ENCODE measurements around the gene FAM174B.
"Not testable (repeated sequence)": the region's sequence is repeated elsewhere in the genome, so short reads cannot be mapped to it uniquely, and the experiment has no call there.

FAM174B gene

GRCh38 chr15:92617549-92618520 lies 37.7 kb downstream of the FAM174B start:
- no peak for DNase-seq (ENCODE audit: low spot score)

DNA sequence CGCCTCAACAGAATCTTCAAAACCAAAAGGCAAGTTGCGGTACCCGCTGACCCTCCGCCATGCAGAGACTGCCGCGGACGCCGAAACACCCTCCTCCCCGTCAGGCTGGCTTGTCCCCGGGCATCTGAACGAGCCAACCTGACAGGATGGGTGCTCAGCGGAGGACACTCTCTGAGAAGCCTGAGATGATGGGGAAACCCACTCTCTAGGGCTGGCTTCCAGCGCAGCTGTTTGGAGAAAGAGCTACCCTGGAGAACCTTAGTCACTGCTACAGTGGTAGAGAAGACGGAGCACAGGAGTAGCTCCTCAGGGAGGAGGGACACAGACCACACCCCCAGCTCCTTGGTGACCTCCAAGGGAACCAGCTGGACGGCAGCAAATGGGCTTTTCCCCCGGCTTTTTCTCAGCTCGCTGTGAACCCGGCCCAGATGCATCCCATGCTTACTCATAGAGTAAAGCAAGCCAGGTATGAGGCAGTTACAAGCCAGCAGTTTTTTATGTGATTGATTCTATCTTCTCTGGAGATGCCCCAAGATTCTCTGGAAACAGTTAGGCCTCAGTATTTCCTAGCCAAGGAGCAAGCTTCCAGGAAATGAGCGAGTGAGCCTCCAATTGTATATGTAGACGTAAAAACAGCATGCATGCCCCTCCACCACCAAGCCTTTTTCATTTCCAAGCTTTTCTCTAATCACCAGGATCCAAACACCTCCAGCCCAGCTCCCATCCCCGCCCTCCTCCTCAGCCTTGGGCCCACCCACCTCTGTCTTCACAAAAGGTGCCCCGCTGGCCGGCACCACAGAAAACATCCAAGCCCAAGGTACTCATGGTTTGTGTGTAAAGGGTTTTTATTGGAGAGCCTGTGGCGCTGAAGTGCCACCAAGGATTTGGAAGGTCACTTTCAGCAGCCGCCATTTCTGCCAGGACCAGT lies 38.7 kb downstream of the FAM174B start:
- DNase-seq (ENCODE audit: low spot score): no peak

DNA sequence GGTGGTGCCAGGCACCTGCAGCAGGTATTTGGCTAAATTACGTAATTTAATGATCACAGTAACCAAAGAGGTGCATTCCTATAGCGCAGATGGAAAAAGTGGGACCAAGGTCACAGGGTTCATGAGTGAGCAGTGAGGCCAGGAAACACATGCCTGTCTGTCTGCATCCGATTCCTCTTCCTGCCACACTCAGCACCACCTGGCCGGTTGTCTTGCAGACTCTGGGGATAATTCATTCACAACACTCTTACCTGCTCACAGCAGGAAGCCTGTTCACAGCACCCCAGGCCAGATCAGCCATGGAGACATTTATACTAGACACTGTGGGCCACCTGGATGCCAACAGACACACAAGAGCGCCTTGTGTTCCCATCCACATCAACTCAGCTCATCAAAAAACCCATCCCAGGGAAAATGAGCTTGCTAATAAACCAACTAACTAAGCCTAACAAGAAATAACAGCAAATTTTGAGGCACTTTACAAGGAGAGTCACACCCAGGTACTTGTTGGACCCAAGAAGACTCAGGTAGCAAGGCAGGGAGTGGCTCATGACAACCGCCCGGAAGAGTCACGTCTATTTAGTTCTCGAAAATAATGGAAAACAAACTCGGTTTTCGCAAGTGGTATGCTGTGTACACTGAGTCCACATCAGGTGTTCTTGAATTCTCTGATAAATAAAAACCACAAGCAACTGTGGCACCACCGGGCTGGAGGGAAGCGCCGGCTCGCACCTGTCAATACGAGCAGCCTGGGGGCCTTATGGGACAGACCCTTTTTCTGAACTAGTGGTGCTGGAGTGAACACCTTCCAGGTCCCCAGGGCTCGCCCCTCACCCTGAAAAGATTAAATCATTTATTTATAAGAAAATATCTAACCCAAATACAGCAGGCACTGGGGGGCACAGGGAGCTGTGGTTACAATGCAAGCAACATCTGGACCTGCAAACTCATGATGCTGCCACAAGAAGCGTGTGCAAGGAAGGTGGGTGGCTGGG lies 40.5 kb downstream of the FAM174B start:
- no peak for DNase-seq (ENCODE audit: low spot score)

DNA sequence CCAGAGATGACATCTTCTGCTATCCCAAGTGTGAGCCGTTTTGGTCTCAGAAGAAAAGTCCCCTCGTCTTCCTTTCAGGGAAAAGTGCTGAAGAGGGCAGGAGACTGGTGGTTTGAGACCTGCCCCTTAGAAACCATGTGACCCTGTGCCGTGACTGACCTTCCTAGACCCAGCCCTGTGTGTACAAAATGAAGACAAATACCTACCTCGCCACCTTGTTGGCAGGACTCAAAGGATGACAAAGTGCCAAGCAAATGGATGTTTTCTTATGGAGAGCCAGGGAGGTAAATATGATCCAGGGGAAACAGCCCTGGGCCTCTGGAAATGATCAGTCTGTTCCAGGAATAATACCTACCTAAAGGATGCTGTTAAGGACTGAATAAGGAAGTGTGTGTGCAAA lies 41.3 kb downstream of the FAM174B start:
- no peak for DNase-seq (ENCODE audit: low spot score)

DNA sequence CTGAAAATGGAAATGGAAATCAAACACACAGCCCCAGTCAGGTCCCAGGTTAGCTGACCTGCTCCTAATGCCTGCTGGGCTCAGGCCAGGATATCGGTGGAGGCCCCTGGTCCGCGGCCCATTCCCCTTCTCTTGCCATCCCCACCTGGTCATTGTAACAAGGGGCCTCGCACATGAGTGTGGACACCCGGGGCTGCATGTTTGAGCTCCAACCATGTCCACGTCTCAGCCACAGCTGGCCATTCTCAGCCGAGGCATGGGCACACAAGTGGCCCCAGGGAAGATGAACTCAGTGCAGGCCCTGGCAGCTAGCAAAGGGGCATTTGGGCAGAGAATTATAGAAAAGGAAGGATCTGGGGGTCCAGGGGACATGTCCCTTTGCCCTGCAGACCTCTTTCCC lies 41.7 kb downstream of the FAM174B start:
- no peak for DNase-seq (ENCODE audit: low spot score)

- no peak for DNase-seq (ENCODE audit: low spot score)
Observed at GRCh38 chr15:92612891-92613290, 42.7 kb downstream of the FAM174B start.

DNA sequence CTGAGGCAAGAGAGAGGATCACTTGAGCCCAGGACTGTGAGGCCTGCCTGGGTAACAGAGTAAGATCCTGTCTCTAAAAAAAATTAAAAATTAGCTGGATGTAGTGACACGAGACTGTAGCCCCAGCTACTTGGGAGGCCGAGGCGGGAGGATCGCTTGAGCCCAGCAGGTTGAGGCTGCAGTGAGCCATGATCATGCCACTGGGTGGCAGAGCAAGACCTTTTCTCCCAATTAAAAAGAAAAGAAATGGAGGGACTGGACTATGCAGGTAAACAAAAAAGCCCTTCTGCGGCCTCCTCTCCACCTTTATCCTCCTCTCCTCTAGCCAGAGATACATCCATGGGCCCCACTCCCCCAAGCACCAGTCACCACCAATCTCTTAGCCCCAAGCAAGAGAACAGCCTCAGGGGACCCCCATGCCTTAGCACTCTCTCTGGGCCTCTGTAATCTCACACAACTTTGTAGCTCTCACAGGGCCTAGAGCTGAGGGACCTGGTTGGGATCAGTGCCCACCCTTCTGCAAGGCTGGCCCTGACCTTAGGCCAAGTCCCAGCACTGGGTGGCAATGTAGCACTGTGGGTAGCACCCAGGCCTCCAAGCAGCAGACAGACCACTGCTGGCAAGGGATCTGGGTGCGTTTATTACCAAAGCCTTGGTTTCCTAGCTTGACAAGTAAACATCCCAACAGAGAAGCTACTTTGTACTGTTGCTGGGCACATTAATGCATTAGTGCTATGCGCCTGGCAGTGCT lies 43.4 kb downstream of the FAM174B start:
- no peak for DNase-seq (ENCODE audit: low spot score)

DNA sequence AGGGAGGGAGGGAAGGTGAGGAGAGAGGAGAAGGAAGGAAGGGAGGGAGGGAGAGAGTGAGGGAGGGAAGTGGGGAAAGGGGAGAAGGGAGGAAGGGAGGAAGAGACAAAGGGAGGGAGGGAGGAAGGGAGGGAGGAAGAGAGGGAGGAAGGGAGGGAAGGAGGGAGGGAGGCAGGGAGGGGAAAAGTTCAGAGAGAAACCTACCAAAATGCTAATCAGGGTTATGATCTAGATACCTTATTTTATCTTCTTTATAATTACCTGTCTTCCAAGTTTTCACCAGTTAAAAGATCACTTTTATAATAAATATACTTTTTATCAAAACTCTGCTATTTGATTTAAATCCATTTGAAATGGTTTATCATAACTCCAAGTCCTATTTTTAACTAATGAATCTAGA lies 44.4 kb downstream of the FAM174B start:
- no peak for DNase-seq (ENCODE audit: low spot score)

DNA sequence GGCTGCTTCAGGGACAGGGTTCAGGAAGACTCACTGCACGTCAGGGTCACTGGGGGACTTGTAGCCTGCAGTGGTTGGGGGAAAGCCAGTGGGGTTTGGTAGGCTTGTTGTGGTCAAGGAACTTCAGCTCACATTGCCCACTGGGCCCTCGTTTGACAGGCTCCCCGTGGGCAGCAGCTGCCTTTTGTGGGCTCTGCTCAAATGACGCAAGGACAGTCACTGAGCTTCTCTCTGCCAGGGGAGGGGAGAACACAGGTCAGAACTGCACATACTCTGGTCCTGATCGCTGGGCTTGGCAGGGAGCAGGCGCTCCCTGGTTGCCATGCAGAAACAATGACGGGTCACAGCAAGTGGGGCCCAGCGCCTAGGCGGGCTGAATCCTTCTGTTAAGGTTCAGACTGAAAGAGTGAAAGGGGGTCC lies 45.5 kb downstream of the FAM174B start:
- no peak for DNase-seq (ENCODE audit: low spot score)

- DNase-seq (ENCODE audit: low spot score): no peak
Observed at GRCh38 chr15:92608866-92609700, 46.5 kb downstream of the FAM174B start.

DNA sequence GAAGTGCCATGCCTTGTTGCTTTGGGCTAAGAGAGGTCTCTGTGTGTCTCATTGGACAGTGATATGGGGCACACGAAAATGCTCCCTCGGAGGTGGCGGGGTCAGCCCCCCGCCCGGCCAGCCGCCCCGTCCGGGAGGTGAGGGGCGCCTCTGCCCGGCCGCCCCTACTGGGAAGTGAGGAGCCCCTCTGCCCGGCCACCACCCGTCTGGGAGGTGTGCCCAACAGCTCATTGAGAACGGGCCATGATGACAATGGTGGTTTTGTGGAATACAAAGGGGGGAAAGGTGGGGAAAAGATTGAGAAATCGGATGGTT lies 48.8 kb downstream of the FAM174B start:
- DNase-seq (ENCODE audit: low spot score): not testable (repeated sequence)

DNA sequence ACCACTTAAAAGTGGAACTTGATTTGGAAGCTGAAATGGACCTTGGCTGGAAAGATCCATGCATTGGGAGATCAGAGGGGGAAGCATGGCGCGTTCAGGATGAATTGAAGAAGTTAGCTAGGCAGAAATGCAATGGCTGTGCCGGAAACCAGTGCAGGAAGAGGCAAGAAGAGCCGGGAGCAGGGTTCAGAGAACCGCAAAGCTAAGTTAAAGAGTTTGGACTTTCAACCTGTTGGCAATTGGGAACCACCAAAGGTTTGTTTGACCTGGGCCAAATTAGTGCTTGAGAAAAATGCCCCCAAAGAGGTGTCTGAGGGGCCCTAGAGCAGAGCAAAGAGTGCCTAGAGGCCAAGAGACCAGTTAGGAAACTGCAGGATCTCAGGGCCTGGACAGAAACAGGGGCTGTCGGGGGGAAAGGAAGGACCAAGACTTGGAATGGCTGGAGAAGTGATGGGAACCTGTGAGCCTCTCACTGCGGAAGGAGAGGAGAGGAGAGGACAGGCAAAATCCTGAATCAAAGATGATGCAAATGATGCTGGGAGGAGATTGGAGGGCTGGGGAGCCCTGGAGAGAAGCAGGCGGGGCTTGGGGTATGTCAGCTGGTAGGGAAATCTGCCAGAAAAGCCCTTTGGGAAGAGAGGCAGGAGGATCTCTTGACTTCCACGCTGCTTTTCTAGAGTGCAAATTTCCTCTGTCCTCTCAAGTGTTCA lies 49.3 kb downstream of the FAM174B start:
- no peak for DNase-seq (ENCODE audit: low spot score)

DNA sequence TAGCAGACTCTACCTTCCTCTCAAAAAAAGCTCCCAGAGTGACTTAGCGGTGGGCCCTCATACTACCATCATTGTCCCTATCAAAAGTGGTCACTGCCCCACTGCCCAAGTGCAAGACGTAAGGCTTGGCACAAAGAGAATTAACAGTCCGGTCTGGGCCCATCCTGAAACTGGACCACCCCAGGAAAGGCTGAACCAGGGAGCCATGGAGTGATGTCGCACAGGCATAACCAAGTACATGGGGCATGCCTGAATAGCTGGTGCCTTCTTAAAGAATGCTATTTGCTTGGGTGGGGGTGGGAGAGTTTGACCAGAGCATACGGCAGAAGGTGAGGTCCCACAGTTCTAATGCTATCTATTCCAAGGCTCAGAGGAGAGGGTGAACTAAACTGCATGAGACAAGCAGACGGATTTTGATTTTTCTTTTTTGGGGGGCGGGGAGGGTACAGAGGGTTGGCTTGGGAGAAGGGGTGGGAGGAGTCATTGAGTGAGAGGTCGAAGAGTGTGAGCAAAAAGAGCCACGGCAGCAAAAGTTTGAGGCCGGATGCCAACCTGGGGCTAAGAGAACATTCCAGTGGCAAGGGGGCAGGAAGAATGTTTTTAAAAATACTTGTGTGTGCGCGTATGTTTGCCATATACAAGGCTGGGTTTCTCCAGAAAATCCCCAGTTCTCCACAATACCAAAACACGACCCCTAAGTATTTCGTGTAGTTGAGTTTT lies 50.2 kb downstream of the FAM174B start:
- DNase-seq (ENCODE audit: low spot score): no peak

- DNase-seq (ENCODE audit: low spot score): no peak
Observed at GRCh38 chr15:92603743-92604470, 51.7 kb downstream of the FAM174B start.

- DNase-seq (ENCODE audit: low spot score): no peak
Observed at GRCh38 chr15:92603278-92603677, 52.3 kb downstream of the FAM174B start.

DNA sequence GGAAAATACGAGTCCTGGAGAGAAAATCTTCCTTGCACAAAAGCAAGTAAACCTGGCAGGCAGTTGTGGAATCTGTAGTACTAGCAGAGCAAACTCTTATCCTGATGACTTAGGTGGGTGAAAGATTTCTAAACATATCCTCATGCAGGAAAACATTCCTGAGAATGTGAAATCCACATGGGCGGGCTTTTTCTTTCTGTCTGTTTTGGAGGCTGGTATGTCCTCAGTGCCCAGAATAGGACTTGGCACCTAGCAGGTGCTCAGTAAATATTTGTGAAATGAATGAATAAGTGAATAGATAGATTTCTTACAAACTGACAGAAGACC lies 53.3 kb downstream of the FAM174B start:
- DNase-seq (ENCODE audit: low spot score): no peak

GRCh38 chr15:92601592-92602266 lies 53.8 kb downstream of the FAM174B start:
- no peak for DNase-seq (ENCODE audit: low spot score)

DNA sequence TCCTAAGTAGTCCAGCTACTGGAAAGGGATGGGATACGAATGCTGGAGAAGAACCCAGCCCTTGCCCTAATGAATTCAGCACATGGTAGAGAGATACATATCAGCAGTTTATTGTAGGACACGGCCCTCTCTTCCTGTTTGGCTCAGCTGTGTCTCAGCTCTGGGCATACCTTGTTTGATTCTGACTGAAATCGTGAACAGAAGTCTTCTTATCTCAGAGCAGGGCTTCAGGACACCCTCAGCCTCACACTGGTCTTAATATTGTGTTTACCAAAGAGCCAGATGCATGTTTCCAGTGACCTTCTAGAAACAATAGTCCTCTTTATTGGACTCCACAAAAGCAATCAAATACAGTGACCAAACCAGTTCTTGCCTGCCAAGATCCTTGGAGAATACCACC lies 54.7 kb downstream of the FAM174B start:
- DNase-seq (ENCODE audit: low spot score): no peak

All from hepatic stellate cell (primary cell).